K562 (cell line): ENCODE measurements around the gene AARSD1. TPM values are rescaled to one million over a fixed set of nuclear protein-coding genes. Genes with fewer than 3 reads are reported as not detected.

Experiments used
- BRF2 ChIP-seq: IDR thresholded peaks from 3 replicates; pipeline ENCODE4 v1.6.1; 2011; ENCODE audit warnings: borderline replicate concordance, mild to moderate bottlenecking; ENCODE audit not compliant: insufficient read length, insufficient read depth
- E2F1 ChIP-seq: sonication (generic); formaldehyde crosslinking; IDR thresholded peaks from 2 replicates; pipeline ENCODE4 v1.8.1; 2023; ENCODE audit warnings: mild to moderate bottlenecking, missing genetic modification reagents, moderate library complexity
- ELF2 ChIP-seq: fragments of 250-450 bp; sonication (Bioruptor Pico); IDR thresholded peaks from 2 replicates; pipeline ENCODE4 v1.5.0; 2021; ENCODE audit warnings: mild to moderate bottlenecking
- EWSR1 ChIP-seq: fragments of 450-650 bp; IDR thresholded peaks from 2 replicates; pipeline ENCODE4 v1.6.1; 2018; ENCODE audit warnings: borderline replicate concordance, mild to moderate bottlenecking, low read depth, moderate library complexity; ENCODE audit not compliant: partially characterized antibody
- OTX1 ChIP-seq: fragments of 450-650 bp; formaldehyde crosslinking; IDR thresholded peaks from 2 replicates; pipeline ENCODE4 v1.4.0; 2022; ENCODE audit warnings: mild to moderate bottlenecking
- REST ChIP-seq, 2 experiments: fragments of 450-650 bp; formaldehyde crosslinking in 1 of 2; IDR thresholded peaks; 2 replicates each; pipeline versions ENCODE4 v1.4.0 to v1.6.1; 2014 to 2020; ENCODE audit warnings: mild to moderate bottlenecking in 2 of 2, borderline replicate concordance in 1 of 2, low read depth in 1 of 2
- YBX1 ChIP-seq: fragments of 450-650 bp; IDR thresholded peaks from 2 replicates; pipeline ENCODE4 v1.7.1; 2016; ENCODE audit warnings: mild to moderate bottlenecking
- ZNF318 ChIP-seq, 2 experiments: fragments of 450-650 bp; IDR thresholded peaks; 2 replicates each; pipeline ENCODE4 v1.6.1; 2016; ENCODE audit warnings: mild to moderate bottlenecking in 2 of 2, borderline replicate concordance in 1 of 2, low read depth in 1 of 2, moderate library complexity in 1 of 2
- polyA plus RNA-seq, 8 experiments: library from polyadenylated mRNA; depleted of rRNA in 4 of 8; stranded (reverse) in 5 of 8; unstranded in 3 of 8; fragments of >200 nt; fragmentation: Nextera tagmentation in 2 of 8; fragmentation: Illumina TruSeq in 1 of 8; extraction: Ambion mirVana in 2 of 8; extraction: Trizol in 1 of 8; gene quantifications; 2 replicates each; pipeline versions ENCODE4 v1.2.1 to v1.2.3, GENCODE V29; 2011 to 2014; ENCODE audit warnings: inconsistent platforms in 1 of 8, missing spikeins in 1 of 8
- total RNA-seq, 7 experiments: library from RNA; depleted of rRNA in 6 of 7; stranded (reverse); fragments of >200 nt in 6 of 7; fragmentation: Illumina TruSeq in 2 of 7; extraction: Trizol in 2 of 7; gene quantifications; 2 replicates each; pipeline versions ENCODE4 v1.2.1 to v1.2.3, GENCODE V29; 2011 to 2021; ENCODE audit warnings: low replicate concordance in 1 of 7

The AARSD1 gene
- total and polyA plus RNA-seq, 9 of the 15 experiments (the other 6 are each of a cell fraction or from before 2014, with no cell fraction given), result 51.7 to 98.5 (median 68.6) TPM

GRCh38 chr17:42980274-42980765 is 16.1 kb upstream of the AARSD1 start, which contains the start of gene RUNDC1 (continued):
- no peak for TF ChIP-seq BRF2
- TF ChIP-seq E2F1 (CRISPR knock-in tag), result no peak
- TF ChIP-seq ZNF318 (IDR thresholded peaks at IDR 0.05; ENCODE audit: borderline replicate concordance in 1 of 2, low read depth in 1 of 2), result no peak
- no peak for TF ChIP-seq OTX1 (CRISPR knock-in tag)
- no peak for TF ChIP-seq YBX1
- no peak for TF ChIP-seq REST (IDR thresholded peaks at IDR 0.05; ENCODE audit: borderline replicate concordance)
- TF ChIP-seq REST (CRISPR knock-in tag; IDR thresholded peaks at IDR 0.05; ENCODE audit: low read depth), result no peak
- no peak for TF ChIP-seq EWSR1
- TF ChIP-seq ELF2, result peak; percentile 95
